Lung microvascular endothelial cell (primary cell): ENCODE data around the gene CHD1. TPM values are rescaled to one million over a fixed set of nuclear protein-coding genes. Genes with fewer than 3 reads are reported as not detected.
"Not testable (repeated sequence)": the region's sequence is repeated elsewhere in the genome, so short reads cannot be mapped to it uniquely, and the experiment has no call there.

ENCODE experiments used
- DNase-seq, 2 donors: peaks; one replicate each; pipeline versions ENCODE4 v3.0.0 to v3.0.0-alpha.2; 2010; ENCODE audit warnings: low read depth in 2 of 2
- total RNA-seq: library from RNA; depleted of rRNA; stranded (reverse); fragments of >200 nt; gene quantifications from 2 replicates; pipeline ENCODE4 v1.2.1, GENCODE V29; 2014

CHD1 gene
- 44.2 and 47.8 TPM in 2 replicates for total RNA-seq

GRCh38 chr5:98928873-98929709 is at the start of gene CHD1:
TSS of gene CHD1 (minus strand) at chr5:98929007. CDS start at chr5:98926386, 2,621 bp downstream.
- DNase-seq, result peak; percentile 98

- no peak for DNase-seq
These were observed 49.7 kb upstream of the CHD1 start for GRCh38 chr5:98978528-98978927.

- DNase-seq, result no peak
These were observed 48.9 kb upstream of the CHD1 start for GRCh38 chr5:98977723-98978122.

- DNase-seq, result no peak
These were observed 47.0 kb upstream of the CHD1 start for GRCh38 chr5:98975682-98976407.

GRCh38 chr5:98975223-98975622 is 46.4 kb upstream of the CHD1 start:
- no peak for DNase-seq

GRCh38 chr5:98969400-98969799 is 40.6 kb upstream of the CHD1 start:
- no peak for DNase-seq

GRCh38 chr5:98968056-98968564 is 39.3 kb upstream of the CHD1 start:
- no peak for DNase-seq

GRCh38 chr5:98965226-98965625 is 36.4 kb upstream of the CHD1 start:
- DNase-seq, result no peak

- no peak for DNase-seq
These were observed 35.8 kb upstream of the CHD1 start for GRCh38 chr5:98964621-98965020.

- DNase-seq, result no peak
These were observed 34.2 kb upstream of the CHD1 start for GRCh38 chr5:98963019-98963418.

- no peak for DNase-seq
These were observed 33.8 kb upstream of the CHD1 start for GRCh38 chr5:98962587-98962986.

- DNase-seq, result no peak
These were observed 33.0 kb upstream of the CHD1 start for GRCh38 chr5:98961665-98962344.

- peak in 1 of 2 donors; percentile 6 for DNase-seq
These were observed 28.5 kb upstream of the CHD1 start for GRCh38 chr5:98957307-98957706.

GRCh38 chr5:98955888-98956287 is 27.1 kb upstream of the CHD1 start:
- not testable (repeated sequence) for DNase-seq

- DNase-seq, result not testable (repeated sequence)
These were observed 26.7 kb upstream of the CHD1 start for GRCh38 chr5:98955471-98955870.

- DNase-seq, result no peak
These were observed 25.7 kb upstream of the CHD1 start for GRCh38 chr5:98954392-98955028.

GRCh38 chr5:98942847-98943246 is 14.0 kb upstream of the CHD1 start:
- DNase-seq, result no peak

- DNase-seq, result no peak
These were observed 12.5 kb upstream of the CHD1 start for GRCh38 chr5:98941131-98941883.

GRCh38 chr5:98940581-98940980 is 11.8 kb upstream of the CHD1 start:
- DNase-seq, result peak; percentile 1 to 37

GRCh38 chr5:98938464-98938863 is 9.7 kb upstream of the CHD1 start:
- DNase-seq, result peak; percentile 9 to 60
